Spinal cord (tissue), 10 donors: ENCODE data around the gene MAPKAPK3. TPM values are rescaled to one million over a fixed set of nuclear protein-coding genes. Genes with fewer than 3 reads are reported as not detected.

Experiments used
- DNase-seq, 6 donors: peaks; one replicate each; pipeline versions ENCODE4 v3.0.0 to v3.0.0-alpha.2; 2013 to 2015; ENCODE audit warnings: low spot score in 6 of 6, low read depth in 4 of 6
- H3K27ac ChIP-seq: one replicate; pipeline ENCODE4 v1.5.1; 2013; ENCODE audit warnings: low read depth, low read length, control low read depth
- H3K27me3 ChIP-seq: one replicate; pipeline ENCODE4 v1.6.1; 2013; ENCODE audit warnings: low read length; ENCODE audit not compliant: control insufficient read depth, insufficient read depth
- H3K36me3 ChIP-seq: one replicate; pipeline ENCODE4 v1.6.1; 2013; ENCODE audit warnings: low read length; ENCODE audit not compliant: control insufficient read depth, insufficient read depth
- H3K4me1 ChIP-seq: one replicate; pipeline ENCODE4 v1.6.1; 2013; ENCODE audit warnings: low read length; ENCODE audit not compliant: control insufficient read depth, insufficient read depth
- H3K4me3 ChIP-seq: one replicate; pipeline ENCODE4 v1.5.1; 2013; ENCODE audit warnings: low read depth, low read length, control low read depth
- H3K9me3 ChIP-seq: one replicate; pipeline ENCODE4 v1.6.1; 2013; ENCODE audit warnings: low read length; ENCODE audit not compliant: control insufficient read depth, insufficient read depth
- WGBS: methylation state at CpG from one replicate; pipeline ENCODE4 v1.1.5; 2013; ENCODE audit warnings: missing lambda C conversion rate; ENCODE audit not compliant: insufficient coverage; 5-methylcytosine and 5-hydroxymethylcytosine counted together
- polyA plus RNA-seq, 2 donors: library from polyadenylated mRNA; unstranded; fragments of 120-200 nt; gene quantifications; one replicate each; pipeline ENCODE4 v1.2.1, GENCODE V29; 2013; ENCODE audit not compliant: insufficient read length in 2 of 2
- total RNA-seq, 2 donors: library from RNA; depleted of rRNA in 1 of 2; stranded (reverse); fragments of 120-200 nt in 1 of 2; fragments of >200 nt in 1 of 2; gene quantifications; one replicate each; pipeline versions ENCODE4 v1.2.3 to v1.2.4, GENCODE V29; 2013 to 2014
- donor health status: healthy.

The MAPKAPK3 gene
- total and polyA plus RNA-seq, 4 donors = 12.4 to 24.4 (median 19.0) TPM

- peaks cover 15% of the 10 kb centered on the region for H3K4me1 ChIP-seq
- WGBS = 92% methylated on average over 5 of the region's 8 CpGs
- no peak overlapping the region for H3K4me3 ChIP-seq
- H3K36me3 ChIP-seq = peaks cover 51% of the 10 kb centered on the region
- no peaks in the 10 kb centered on the region for H3K27me3 ChIP-seq
- H3K27ac ChIP-seq = no peak overlapping the region
- H3K9me3 ChIP-seq = no peaks in the 10 kb centered on the region
- no peak for DNase-seq
Measured at GRCh38 chr3:50573566-50574443, 43.1 kb upstream of the MAPKAPK3 start.

GRCh38 chr3:50574444-50574831 lies 42.5 kb upstream of the MAPKAPK3 start:
- no peak overlapping the region for H3K4me3 ChIP-seq
- DNase-seq = no peak
- H3K9me3 ChIP-seq = no peaks in the 10 kb centered on the region
- H3K27me3 ChIP-seq = no peaks in the 10 kb centered on the region
- peaks cover 13% of the 10 kb centered on the region for H3K4me1 ChIP-seq
- peaks cover 58% of the 10 kb centered on the region for H3K36me3 ChIP-seq
- no CpG with 5 or more reads among the region's 1 CpG for WGBS
- H3K27ac ChIP-seq = no peak overlapping the region

- no peak overlapping the region for H3K27ac ChIP-seq
- peaks cover 67% of the 10 kb centered on the region for H3K36me3 ChIP-seq
- H3K4me1 ChIP-seq = peaks cover 5% of the 10 kb centered on the region
- no peak overlapping the region for H3K4me3 ChIP-seq
- no peaks in the 10 kb centered on the region for H3K9me3 ChIP-seq
- WGBS = 97% methylated on average over 5 of the region's 6 CpGs
- no peaks in the 10 kb centered on the region for H3K27me3 ChIP-seq
- DNase-seq = no peak
Measured at GRCh38 chr3:50575372-50575771, 41.6 kb upstream of the MAPKAPK3 start.

DNA sequence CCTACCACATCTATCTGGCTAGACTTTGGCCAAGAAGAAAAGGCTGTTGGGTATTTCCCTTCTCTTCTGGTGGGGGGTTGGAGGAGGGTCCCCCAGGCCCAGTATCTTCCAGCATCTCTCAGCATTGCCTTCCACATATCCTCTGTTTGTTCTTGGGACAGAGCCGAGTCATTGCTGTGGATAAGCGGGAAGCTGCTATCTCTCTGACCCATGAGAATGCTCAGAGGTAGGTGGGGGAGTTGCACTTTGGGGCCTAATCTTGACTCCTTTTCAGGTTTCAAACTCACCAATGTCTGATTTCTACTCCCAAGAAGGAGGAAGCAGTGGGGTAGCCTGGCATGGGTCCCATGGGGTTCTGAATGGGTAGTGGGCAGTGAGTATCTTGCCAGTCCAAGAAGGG lies 39.6 kb upstream of the MAPKAPK3 start:
- Histone ChIP-seq H3K9me3 (no peaks in the 10 kb centered on the region), H3K4me3 (no peak overlapping the region), H3K27ac (no peak overlapping the region), H3K4me1 (peaks cover 2% of the 10 kb centered on the region), H3K36me3 (peaks cover 78% of the 10 kb centered on the region), H3K27me3 (no peaks in the 10 kb centered on the region)
- no peak for DNase-seq
- no CpG with 5 or more reads among the region's 2 CpGs for WGBS

GRCh38 chr3:50580683-50581458 lies 36.1 kb upstream of the MAPKAPK3 start:
- H3K4me1 ChIP-seq = no peaks in the 10 kb centered on the region
- no peak overlapping the region for H3K27ac ChIP-seq
- H3K36me3 ChIP-seq = peaks cover 64% of the 10 kb centered on the region
- H3K9me3 ChIP-seq = no peaks in the 10 kb centered on the region
- H3K27me3 ChIP-seq = no peaks in the 10 kb centered on the region
- 75% methylated on average over 3 of the region's 9 CpGs for WGBS
- H3K4me3 ChIP-seq = no peak overlapping the region
- DNase-seq = no peak

- Histone ChIP-seq H3K4me3 (no peak overlapping the region), H3K27ac (no peak overlapping the region), H3K4me1 (no peaks in the 10 kb centered on the region), H3K9me3 (no peaks in the 10 kb centered on the region), H3K27me3 (no peaks in the 10 kb centered on the region), H3K36me3 (peaks cover 59% of the 10 kb centered on the region)
- DNase-seq = no peak
- 100% methylated on average over 2 of the region's 2 CpGs for WGBS
Measured at GRCh38 chr3:50581459-50581842, 35.5 kb upstream of the MAPKAPK3 start.

DNA sequence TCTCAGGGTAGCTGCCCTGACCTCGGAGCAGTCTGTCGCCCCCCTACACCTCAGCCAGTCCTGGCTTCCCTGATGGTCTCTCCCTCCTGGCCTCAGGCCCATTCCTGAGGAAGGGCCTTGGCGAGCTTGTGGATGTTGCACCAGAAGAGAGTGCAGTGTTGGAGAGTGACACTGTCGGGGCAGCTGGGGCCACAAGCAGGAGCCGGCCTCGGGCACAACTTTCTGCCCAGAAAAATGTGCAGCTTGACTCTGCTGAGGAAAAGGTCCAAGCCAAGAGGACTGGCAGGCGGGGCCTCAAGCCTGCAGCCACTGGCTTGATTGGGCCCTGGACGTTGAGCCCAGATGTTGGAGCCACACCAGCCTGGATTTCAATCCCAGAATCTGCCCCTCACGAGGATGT lies 34.9 kb upstream of the MAPKAPK3 start:
- Histone ChIP-seq H3K4me1 (no peaks in the 10 kb centered on the region), H3K27me3 (no peaks in the 10 kb centered on the region), H3K9me3 (no peaks in the 10 kb centered on the region), H3K27ac (no peak overlapping the region), H3K4me3 (no peak overlapping the region), H3K36me3 (peaks cover 54% of the 10 kb centered on the region)
- DNase-seq = no peak
- WGBS = 91% methylated on average over 6 of the region's 9 CpGs

- peaks cover 40% of the 10 kb centered on the region for H3K36me3 ChIP-seq
- no peaks in the 10 kb centered on the region for H3K27me3 ChIP-seq
- no peaks in the 10 kb centered on the region for H3K4me1 ChIP-seq
- H3K9me3 ChIP-seq = no peaks in the 10 kb centered on the region
- H3K4me3 ChIP-seq = no peak overlapping the region
- WGBS = 86% methylated on average over 6 of the region's 6 CpGs
- H3K27ac ChIP-seq = no peak overlapping the region
- no peak for DNase-seq
Measured at GRCh38 chr3:50583897-50584296, 33.1 kb upstream of the MAPKAPK3 start.

- no peak for DNase-seq
- Histone ChIP-seq H3K4me1 (no peaks in the 10 kb centered on the region), H3K27ac (no peak overlapping the region), H3K27me3 (no peaks in the 10 kb centered on the region), H3K4me3 (no peak overlapping the region), H3K36me3 (peaks cover 35% of the 10 kb centered on the region), H3K9me3 (no peaks in the 10 kb centered on the region)
- 88% methylated on average over 2 of the region's 2 CpGs for WGBS
Measured at GRCh38 chr3:50584391-50584790, 32.6 kb upstream of the MAPKAPK3 start.
